Thoracic aorta (tissue), 2 donors: ENCODE measurements around the gene ANTXR2. TPM values are rescaled to one million over a fixed set of nuclear protein-coding genes. Genes with fewer than 3 reads are reported as not detected.
A peak's percentile ranks its signal among the peaks of the same experiment; 100 is the strongest.

Experiments
- ATAC-seq: fragments of 150-250 bp; one replicate; pipeline ENCODE4 v1.8.0; 2017; ENCODE audit warnings: low read depth; ENCODE audit not compliant: insufficient number of reproducible peaks, low FRiP score
- DNase-seq: peaks from one replicate; pipeline ENCODE4 v3.0.0-alpha.2; 2020; ENCODE audit warnings: low spot score
- H3K27ac ChIP-seq, 2 donors: fragments of 200-600 bp; sonication (generic); 1 replicate in 1 of 2; 2 replicates in 1 of 2; pipeline ENCODE4 v1.5.1; 2016; ENCODE audit warnings: mild to moderate bottlenecking in 2 of 2, moderate library complexity in 2 of 2
- H3K27me3 ChIP-seq: fragments of 200-600 bp; sonication (generic); replicated peaks from 2 replicates; pipeline ENCODE4 v1.6.0; 2016; ENCODE audit warnings: mild to moderate bottlenecking; ENCODE audit not compliant: insufficient read depth
- H3K36me3 ChIP-seq: fragments of 200-600 bp; sonication (generic); one replicate; pipeline ENCODE4 v1.5.1; 2016
- H3K4me1 ChIP-seq, 2 donors: fragments of 200-600 bp; sonication (generic); 1 replicate in 1 of 2; 2 replicates in 1 of 2; pipeline versions ENCODE4 v1.5.1 to v1.6.0; 2016; ENCODE audit warnings: low read depth in 2 of 2, mild to moderate bottlenecking in 1 of 2; ENCODE audit not compliant: control insufficient read depth in 1 of 2
- H3K4me3 ChIP-seq: fragments of 200-600 bp; sonication (generic); 2 replicates; pipeline ENCODE4 v1.5.1; 2016; ENCODE audit warnings: mild to moderate bottlenecking
- H3K9me3 ChIP-seq: fragments of 200-600 bp; sonication (generic); 2 replicates; pipeline ENCODE4 v1.5.1; 2016
- total RNA-seq, 2 donors: library from RNA; depleted of rRNA; stranded (reverse); fragments of >200 nt; gene quantifications; one replicate each; pipeline versions ENCODE4 v1.1.0 to v1.2.3, GENCODE V29; 2016
- TF ChIP-seq, protein P1 (sequence below): fragments of 200-600 bp; sonication (generic); IDR thresholded peaks from one replicate; pipeline ENCODE4 v1.5.1; 2019; ENCODE audit warnings: antibody characterized with exemption

ANTXR2 gene
- total RNA-seq, 2 donors from 2014 or later = 48.3 to 63.8 TPM

- H3K9me3 ChIP-seq = no peaks in the 10 kb centered on the region
- H3K4me3 ChIP-seq = no peak overlapping the region
- TF ChIP-seq, protein P1, sequence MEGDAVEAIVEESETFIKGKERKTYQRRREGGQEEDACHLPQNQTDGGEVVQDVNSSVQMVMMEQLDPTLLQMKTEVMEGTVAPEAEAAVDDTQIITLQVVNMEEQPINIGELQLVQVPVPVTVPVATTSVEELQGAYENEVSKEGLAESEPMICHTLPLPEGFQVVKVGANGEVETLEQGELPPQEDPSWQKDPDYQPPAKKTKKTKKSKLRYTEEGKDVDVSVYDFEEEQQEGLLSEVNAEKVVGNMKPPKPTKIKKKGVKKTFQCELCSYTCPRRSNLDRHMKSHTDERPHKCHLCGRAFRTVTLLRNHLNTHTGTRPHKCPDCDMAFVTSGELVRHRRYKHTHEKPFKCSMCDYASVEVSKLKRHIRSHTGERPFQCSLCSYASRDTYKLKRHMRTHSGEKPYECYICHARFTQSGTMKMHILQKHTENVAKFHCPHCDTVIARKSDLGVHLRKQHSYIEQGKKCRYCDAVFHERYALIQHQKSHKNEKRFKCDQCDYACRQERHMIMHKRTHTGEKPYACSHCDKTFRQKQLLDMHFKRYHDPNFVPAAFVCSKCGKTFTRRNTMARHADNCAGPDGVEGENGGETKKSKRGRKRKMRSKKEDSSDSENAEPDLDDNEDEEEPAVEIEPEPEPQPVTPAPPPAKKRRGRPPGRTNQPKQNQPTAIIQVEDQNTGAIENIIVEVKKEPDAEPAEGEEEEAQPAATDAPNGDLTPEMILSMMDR = no peak
These were observed 36.7 kb downstream of the ANTXR2 start for GRCh38 chr4:80036306-80036705.

GRCh38 chr4:80035336-80035735, 37.7 kb downstream of the ANTXR2 start:
- DNase-seq = no peak
- Histone ChIP-seq H3K9me3 (no peaks in the 10 kb centered on the region), H3K4me1 (peaks cover 0 to 10% of the 10 kb centered on the region in 2 donors), H3K36me3 (no peaks in the 10 kb centered on the region), H3K4me3 (no peak overlapping the region), H3K27me3 (no peaks in the 10 kb centered on the region), H3K27ac (no peak overlapping the region)
- ATAC-seq = no peak
- TF ChIP-seq, protein P1 = no peak

More at GRCh38 chr4:80036306-80036705, 36.7 kb downstream of the ANTXR2 start:
- Histone ChIP-seq H3K27me3 (no peaks in the 10 kb centered on the region), H3K27ac (no peak overlapping the region), H3K4me1 (peaks cover 0 to 10% of the 10 kb centered on the region in 2 donors), H3K36me3 (no peaks in the 10 kb centered on the region)
- DNase-seq (no peak), ATAC-seq (no peak)

- Histone ChIP-seq H3K27ac (no peak overlapping the region), H3K4me3 (no peak overlapping the region), H3K36me3 (no peaks in the 10 kb centered on the region), H3K9me3 (no peaks in the 10 kb centered on the region), H3K4me1 (peaks cover 0 to 10% of the 10 kb centered on the region in 2 donors), H3K27me3 (no peaks in the 10 kb centered on the region)
- DNase-seq (no peak), ATAC-seq (no peak)
- TF ChIP-seq, protein P1 = peak; percentile 12
These were observed 39.4 kb downstream of the ANTXR2 start for GRCh38 chr4:80033581-80033980.

DNA sequence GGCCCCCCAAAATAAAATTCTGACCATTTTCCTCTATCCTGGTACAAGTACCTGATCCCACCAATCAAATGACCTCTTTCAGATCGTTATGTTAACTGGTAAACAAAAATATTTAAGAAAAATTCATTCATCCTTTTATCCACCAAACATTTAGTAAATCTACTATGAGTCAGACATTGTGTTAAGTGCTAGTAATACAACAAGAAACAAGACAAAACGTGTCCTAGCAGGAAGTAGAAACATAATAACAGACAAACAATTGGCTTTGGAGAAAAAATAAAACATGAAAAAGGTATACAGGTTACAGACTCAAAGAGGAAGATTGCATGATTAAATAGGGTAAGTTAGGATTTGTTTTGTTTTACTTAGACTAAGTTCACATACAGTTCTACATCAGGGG, 43.7 kb downstream of the ANTXR2 start:
- no peak for ATAC-seq
- TF ChIP-seq, protein P1 = no peak
- H3K9me3 ChIP-seq = no peaks in the 10 kb centered on the region
- peaks cover 5% of the 10 kb centered on the region for H3K36me3 ChIP-seq
- H3K27me3 ChIP-seq = no peaks in the 10 kb centered on the region
- no peak overlapping the region for H3K4me3 ChIP-seq
- H3K4me1 ChIP-seq = no peaks in the 10 kb centered on the region
- DNase-seq = no peak
- H3K27ac ChIP-seq = no peak overlapping the region

- ATAC-seq = no peak
- Histone ChIP-seq H3K27me3 (no peaks in the 10 kb centered on the region), H3K9me3 (no peaks in the 10 kb centered on the region), H3K27ac (no peak overlapping the region), H3K4me1 (no peaks in the 10 kb centered on the region), H3K36me3 (peaks cover 9% of the 10 kb centered on the region), H3K4me3 (no peak overlapping the region)
- TF ChIP-seq, protein P1 = no peak
- DNase-seq = no peak
These were observed 45.4 kb downstream of the ANTXR2 start for GRCh38 chr4:80027611-80028010.
